ENCODE data around the gene IFT74.

DNA sequence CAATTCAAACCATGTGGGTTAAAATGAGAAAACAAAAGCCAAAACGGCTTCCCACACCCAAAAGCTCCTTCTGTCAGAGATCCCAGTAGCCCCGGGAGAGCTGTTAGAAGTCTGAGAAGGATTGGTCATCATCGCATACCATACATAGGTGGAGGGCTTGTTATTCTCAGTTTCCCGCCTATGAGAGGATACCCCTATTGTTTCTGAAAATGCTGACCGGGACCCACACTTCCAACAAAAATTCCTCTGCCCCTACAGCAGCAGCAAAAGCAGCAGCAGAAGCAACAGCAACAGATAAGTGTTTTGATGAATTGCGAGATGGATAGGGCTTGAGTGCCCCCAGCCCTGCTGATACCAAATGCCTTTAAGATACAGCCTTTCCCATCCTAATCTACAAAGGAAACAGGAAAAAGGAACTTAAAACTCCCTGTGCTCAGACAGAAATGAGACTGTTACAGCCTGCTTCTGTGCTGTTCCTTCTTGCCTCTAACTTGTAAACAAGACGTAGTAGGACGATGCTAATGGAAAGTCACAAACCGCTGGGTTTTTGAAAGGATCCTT lies 152.8 kb downstream of the IFT74 start, which contains the start of gene TEK:
- TF ChIP-seq IRF2 (CRISPR knock-in tag; IDR thresholded peaks at IDR 0.05; ENCODE audit: borderline replicate concordance, low read depth) = no peak
- TF ChIP-seq, protein P1, sequence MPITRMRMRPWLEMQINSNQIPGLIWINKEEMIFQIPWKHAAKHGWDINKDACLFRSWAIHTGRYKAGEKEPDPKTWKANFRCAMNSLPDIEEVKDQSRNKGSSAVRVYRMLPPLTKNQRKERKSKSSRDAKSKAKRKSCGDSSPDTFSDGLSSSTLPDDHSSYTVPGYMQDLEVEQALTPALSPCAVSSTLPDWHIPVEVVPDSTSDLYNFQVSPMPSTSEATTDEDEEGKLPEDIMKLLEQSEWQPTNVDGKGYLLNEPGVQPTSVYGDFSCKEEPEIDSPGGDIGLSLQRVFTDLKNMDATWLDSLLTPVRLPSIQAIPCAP (CRISPR knock-in tag; IDR thresholded peaks at IDR 0.05) = no peak
- TF ChIP-seq, protein P2, sequence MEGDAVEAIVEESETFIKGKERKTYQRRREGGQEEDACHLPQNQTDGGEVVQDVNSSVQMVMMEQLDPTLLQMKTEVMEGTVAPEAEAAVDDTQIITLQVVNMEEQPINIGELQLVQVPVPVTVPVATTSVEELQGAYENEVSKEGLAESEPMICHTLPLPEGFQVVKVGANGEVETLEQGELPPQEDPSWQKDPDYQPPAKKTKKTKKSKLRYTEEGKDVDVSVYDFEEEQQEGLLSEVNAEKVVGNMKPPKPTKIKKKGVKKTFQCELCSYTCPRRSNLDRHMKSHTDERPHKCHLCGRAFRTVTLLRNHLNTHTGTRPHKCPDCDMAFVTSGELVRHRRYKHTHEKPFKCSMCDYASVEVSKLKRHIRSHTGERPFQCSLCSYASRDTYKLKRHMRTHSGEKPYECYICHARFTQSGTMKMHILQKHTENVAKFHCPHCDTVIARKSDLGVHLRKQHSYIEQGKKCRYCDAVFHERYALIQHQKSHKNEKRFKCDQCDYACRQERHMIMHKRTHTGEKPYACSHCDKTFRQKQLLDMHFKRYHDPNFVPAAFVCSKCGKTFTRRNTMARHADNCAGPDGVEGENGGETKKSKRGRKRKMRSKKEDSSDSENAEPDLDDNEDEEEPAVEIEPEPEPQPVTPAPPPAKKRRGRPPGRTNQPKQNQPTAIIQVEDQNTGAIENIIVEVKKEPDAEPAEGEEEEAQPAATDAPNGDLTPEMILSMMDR (IDR thresholded peaks at IDR 0.05) = no peak
- TF ChIP-seq SMAD3 (CRISPR knock-in tag; IDR thresholded peaks at IDR 0.05; ENCODE audit: borderline replicate concordance) = no peak
- TF ChIP-seq CBFB (CRISPR knock-in tag; IDR thresholded peaks at IDR 0.05; ENCODE audit: low read depth) = no peak
- no peak for TF ChIP-seq FOXJ3 (CRISPR knock-in tag; IDR thresholded peaks at IDR 0.05; ENCODE audit: borderline replicate concordance)
- TF ChIP-seq, protein P3, sequence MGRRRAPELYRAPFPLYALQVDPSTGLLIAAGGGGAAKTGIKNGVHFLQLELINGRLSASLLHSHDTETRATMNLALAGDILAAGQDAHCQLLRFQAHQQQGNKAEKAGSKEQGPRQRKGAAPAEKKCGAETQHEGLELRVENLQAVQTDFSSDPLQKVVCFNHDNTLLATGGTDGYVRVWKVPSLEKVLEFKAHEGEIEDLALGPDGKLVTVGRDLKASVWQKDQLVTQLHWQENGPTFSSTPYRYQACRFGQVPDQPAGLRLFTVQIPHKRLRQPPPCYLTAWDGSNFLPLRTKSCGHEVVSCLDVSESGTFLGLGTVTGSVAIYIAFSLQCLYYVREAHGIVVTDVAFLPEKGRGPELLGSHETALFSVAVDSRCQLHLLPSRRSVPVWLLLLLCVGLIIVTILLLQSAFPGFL (CRISPR knock-in tag; IDR thresholded peaks at IDR 0.05; ENCODE audit: borderline replicate concordance) = no peak
- TF ChIP-seq HMGA2 (CRISPR knock-in tag; IDR thresholded peaks at IDR 0.05) = no peak
- TF ChIP-seq, protein P4, sequence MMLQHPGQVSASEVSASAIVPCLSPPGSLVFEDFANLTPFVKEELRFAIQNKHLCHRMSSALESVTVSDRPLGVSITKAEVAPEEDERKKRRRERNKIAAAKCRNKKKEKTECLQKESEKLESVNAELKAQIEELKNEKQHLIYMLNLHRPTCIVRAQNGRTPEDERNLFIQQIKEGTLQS (CRISPR knock-in tag; conservative IDR thresholded peaks at IDR 0.05) = no peak
- TF ChIP-seq JUN (CRISPR knock-in tag; IDR thresholded peaks at IDR 0.05) = no peak
- no peak for TF ChIP-seq ZNF121 (CRISPR knock-in tag; IDR thresholded peaks at IDR 0.05)
- TF ChIP-seq ATF1 (CRISPR knock-in tag; IDR thresholded peaks at IDR 0.05) = no peak
- TF ChIP-seq, protein P5, sequence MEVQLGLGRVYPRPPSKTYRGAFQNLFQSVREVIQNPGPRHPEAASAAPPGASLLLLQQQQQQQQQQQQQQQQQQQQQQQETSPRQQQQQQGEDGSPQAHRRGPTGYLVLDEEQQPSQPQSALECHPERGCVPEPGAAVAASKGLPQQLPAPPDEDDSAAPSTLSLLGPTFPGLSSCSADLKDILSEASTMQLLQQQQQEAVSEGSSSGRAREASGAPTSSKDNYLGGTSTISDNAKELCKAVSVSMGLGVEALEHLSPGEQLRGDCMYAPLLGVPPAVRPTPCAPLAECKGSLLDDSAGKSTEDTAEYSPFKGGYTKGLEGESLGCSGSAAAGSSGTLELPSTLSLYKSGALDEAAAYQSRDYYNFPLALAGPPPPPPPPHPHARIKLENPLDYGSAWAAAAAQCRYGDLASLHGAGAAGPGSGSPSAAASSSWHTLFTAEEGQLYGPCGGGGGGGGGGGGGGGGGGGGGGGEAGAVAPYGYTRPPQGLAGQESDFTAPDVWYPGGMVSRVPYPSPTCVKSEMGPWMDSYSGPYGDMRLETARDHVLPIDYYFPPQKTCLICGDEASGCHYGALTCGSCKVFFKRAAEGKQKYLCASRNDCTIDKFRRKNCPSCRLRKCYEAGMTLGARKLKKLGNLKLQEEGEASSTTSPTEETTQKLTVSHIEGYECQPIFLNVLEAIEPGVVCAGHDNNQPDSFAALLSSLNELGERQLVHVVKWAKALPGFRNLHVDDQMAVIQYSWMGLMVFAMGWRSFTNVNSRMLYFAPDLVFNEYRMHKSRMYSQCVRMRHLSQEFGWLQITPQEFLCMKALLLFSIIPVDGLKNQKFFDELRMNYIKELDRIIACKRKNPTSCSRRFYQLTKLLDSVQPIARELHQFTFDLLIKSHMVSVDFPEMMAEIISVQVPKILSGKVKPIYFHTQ (CRISPR knock-in tag; IDR thresholded peaks at IDR 0.05) = no peak

All from WTC11 (cell line).